ENCODE data around the gene SCAP. TPM values are rescaled to one million over a fixed set of nuclear protein-coding genes. Genes with fewer than 3 reads are reported as not detected.

The SCAP gene
- total and polyA plus RNA-seq, 2 of the 13 experiments (the other 11 are each of a cell fraction or from before 2014, with no cell fraction given), result 40.4 to 53.3 TPM

- TF ChIP-seq, protein P1, sequence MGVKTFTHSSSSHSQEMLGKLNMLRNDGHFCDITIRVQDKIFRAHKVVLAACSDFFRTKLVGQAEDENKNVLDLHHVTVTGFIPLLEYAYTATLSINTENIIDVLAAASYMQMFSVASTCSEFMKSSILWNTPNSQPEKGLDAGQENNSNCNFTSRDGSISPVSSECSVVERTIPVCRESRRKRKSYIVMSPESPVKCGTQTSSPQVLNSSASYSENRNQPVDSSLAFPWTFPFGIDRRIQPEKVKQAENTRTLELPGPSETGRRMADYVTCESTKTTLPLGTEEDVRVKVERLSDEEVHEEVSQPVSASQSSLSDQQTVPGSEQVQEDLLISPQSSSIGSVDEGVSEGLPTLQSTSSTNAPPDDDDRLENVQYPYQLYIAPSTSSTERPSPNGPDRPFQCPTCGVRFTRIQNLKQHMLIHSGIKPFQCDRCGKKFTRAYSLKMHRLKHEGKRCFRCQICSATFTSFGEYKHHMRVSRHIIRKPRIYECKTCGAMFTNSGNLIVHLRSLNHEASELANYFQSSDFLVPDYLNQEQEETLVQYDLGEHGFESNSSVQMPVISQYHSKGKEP (CRISPR knock-in tag; IDR thresholded peaks at IDR 0.05), result no peak
- no peak for TF ChIP-seq RBM39 (IDR thresholded peaks at IDR 0.05; ENCODE audit: low read depth, low read length, poor library complexity, severe bottlenecking)
- no peak for TF ChIP-seq MED8 (CRISPR knock-in tag; IDR thresholded peaks at IDR 0.05; ENCODE audit: insufficient replicate concordance)
- TF ChIP-seq PHF5A (CRISPR knock-in tag; IDR thresholded peaks at IDR 0.05; ENCODE audit: low read depth, unreplicated experiment), result no peak
- TF ChIP-seq HNRNPLL (IDR thresholded peaks at IDR 0.05; ENCODE audit: low read depth, low read length, poor library complexity, severe bottlenecking), result no peak
- TF ChIP-seq ZHX1 (CRISPR knock-in tag; IDR thresholded peaks at IDR 0.05; ENCODE audit: low read depth), result 0 out of 2 replicates have a peak, but pooled peaks have one; percentile 43
- no peak for TF ChIP-seq ZNF670 (CRISPR knock-in tag; IDR thresholded peaks at IDR 0.05; ENCODE audit: borderline replicate concordance)
- TF ChIP-seq, protein P2, sequence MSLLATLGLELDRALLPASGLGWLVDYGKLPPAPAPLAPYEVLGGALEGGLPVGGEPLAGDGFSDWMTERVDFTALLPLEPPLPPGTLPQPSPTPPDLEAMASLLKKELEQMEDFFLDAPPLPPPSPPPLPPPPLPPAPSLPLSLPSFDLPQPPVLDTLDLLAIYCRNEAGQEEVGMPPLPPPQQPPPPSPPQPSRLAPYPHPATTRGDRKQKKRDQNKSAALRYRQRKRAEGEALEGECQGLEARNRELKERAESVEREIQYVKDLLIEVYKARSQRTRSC (CRISPR knock-in tag; IDR thresholded peaks at IDR 0.05; ENCODE audit: low read depth), result no peak
- TF ChIP-seq ZNF280D (CRISPR knock-in tag; IDR thresholded peaks at IDR 0.05), result 0 out of 2 replicates have a peak, but pooled peaks have one; percentile 50
- peak; percentile 54; the same call in 1 of the 2 replicates for TF ChIP-seq TBX2 (CRISPR knock-in tag; IDR thresholded peaks at IDR 0.05; ENCODE audit: borderline replicate concordance)
- TF ChIP-seq ZNF598 (CRISPR knock-in tag; IDR thresholded peaks at IDR 0.05; ENCODE audit: borderline replicate concordance), result 0 out of 2 replicates have a peak, but pooled peaks have one; percentile 20
- TF ChIP-seq ZNF660 (CRISPR knock-in tag; IDR thresholded peaks at IDR 0.05; ENCODE audit: borderline replicate concordance, low read depth), result no peak
- no peak for TF ChIP-seq DNMT3B (CRISPR knock-in tag; conservative IDR thresholded peaks at IDR 0.05)
- peak; percentile 73 for TF ChIP-seq ZNF883 (CRISPR knock-in tag; IDR thresholded peaks at IDR 0.05; ENCODE audit: not compliant biosample characterization)
- peak; percentile 48; the same call in 1 of the 2 replicates for TF ChIP-seq ZNF317 (CRISPR knock-in tag; IDR thresholded peaks at IDR 0.05)
- TF ChIP-seq, protein P3, sequence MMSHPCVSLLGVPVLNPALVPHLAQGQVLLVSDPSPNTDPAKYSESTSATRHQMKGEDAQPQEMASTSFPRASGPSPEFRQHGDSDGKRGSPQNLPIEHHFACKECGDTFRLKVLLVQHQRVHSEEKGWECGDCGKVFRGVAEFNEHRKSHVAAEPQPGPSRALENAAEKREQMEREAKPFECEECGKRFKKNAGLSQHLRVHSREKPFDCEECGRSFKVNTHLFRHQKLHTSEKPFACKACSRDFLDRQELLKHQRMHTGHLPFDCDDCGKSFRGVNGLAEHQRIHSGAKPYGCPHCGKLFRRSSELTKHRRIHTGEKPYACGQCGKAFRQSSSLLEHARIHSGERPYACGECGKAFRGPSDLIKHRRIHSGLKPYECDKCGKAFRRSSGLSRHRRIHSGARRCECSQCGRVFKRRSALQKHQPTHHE (CRISPR knock-in tag; IDR thresholded peaks at IDR 0.05; ENCODE audit: borderline replicate concordance), result no peak
Measured at GRCh38 chr3:47522082-47522987, 46.6 kb upstream of the SCAP start (continued).

Data from HepG2 (cell line).